Gastrocnemius medialis (tissue), 4 donors: Measurements from ENCODE around the gene SCG5. TPM values are rescaled to one million over a fixed set of nuclear protein-coding genes. Genes with fewer than 3 reads are reported as not detected.

Experiments used
- ATAC-seq, 2 donors: fragments of 150-250 bp; one replicate each; pipeline ENCODE4 v1.9.1; 2016
- DNase-seq, 2 donors: peaks; one replicate each; pipeline ENCODE4 v3.0.0-alpha.2; 2019
- H3K27ac ChIP-seq, 4 donors: fragments of 200-600 bp; sonication (generic); 1 replicate in 1 of 4; 2 replicates in 3 of 4; pipeline ENCODE4 v1.5.1; 2016 to 2018; ENCODE audit warnings: mild to moderate bottlenecking in 2 of 4, moderate library complexity in 1 of 4
- H3K27me3 ChIP-seq, 3 donors: fragments of 200-600 bp; sonication (generic) in 2 of 3; 1 replicate in 1 of 3; 2 replicates in 2 of 3; pipeline versions ENCODE4 v1.5.1 to v1.6.0; 2016 to 2019; ENCODE audit warnings: mild to moderate bottlenecking in 1 of 3, moderate library complexity in 1 of 3
- H3K36me3 ChIP-seq, 2 donors: fragments of 200-600 bp; sonication (generic) in 1 of 2; one replicate each; pipeline ENCODE4 v1.5.1; 2017 to 2018
- H3K4me1 ChIP-seq, 2 donors: fragments of 200-600 bp; sonication (generic) in 1 of 2; one replicate each; pipeline ENCODE4 v1.5.1; 2016 to 2017; ENCODE audit warnings: mild to moderate bottlenecking in 2 of 2
- H3K4me3 ChIP-seq, 4 donors: fragments of 200-600 bp; sonication (generic) in 3 of 4; 1 replicate in 1 of 4; 2 replicates in 3 of 4; pipeline ENCODE4 v1.5.1; 2016 to 2019; ENCODE audit warnings: mild to moderate bottlenecking in 2 of 4
- H3K9me3 ChIP-seq, 3 donors: fragments of 200-600 bp; sonication (generic) in 2 of 3; 1 replicate in 1 of 3; 2 replicates in 2 of 3; pipeline ENCODE4 v1.5.1; 2016 to 2019
- POLR2A ChIP-seq, 2 donors: fragments of 450-650 bp; IDR thresholded peaks; one replicate each; pipeline ENCODE4 v1.6.1; 2017; ENCODE audit warnings: antibody characterized with exemption in 2 of 2, mild to moderate bottlenecking in 2 of 2, moderate library complexity in 2 of 2
- in situ Hi-C, 4 donors: fragments of 200-750 bp; cut with MboI; loops; one replicate each; pipeline versions ENCODE4 v1.15.0 to v1.8.0; 2017; ENCODE audit warnings: low sequenced_read_pairs in 4 of 4
- intact Hi-C: fragments of 100-400 bp; cut with DNase I; formaldehyde crosslinking; loops from one replicate; pipeline ENCODE4 v1.15.1; 2023; ENCODE audit warnings: low total_unique reads
- total RNA-seq, 4 donors: library from RNA; depleted of rRNA; stranded (reverse); fragments of >200 nt; gene quantifications; one replicate each; pipeline versions ENCODE4 v1.1.0 to v1.2.3, GENCODE V29; 2016
- TF ChIP-seq, protein P1 (sequence below), 5 experiments: fragments of 450-650 bp in 3 of 5; fragments of 200-600 bp in 2 of 5; sonication (generic) in 2 of 5; IDR thresholded peaks in 4 of 5; conservative IDR thresholded peaks in 1 of 5; 1 replicate in 4 of 5; 2 replicates in 1 of 5; pipeline ENCODE4 v1.5.1; 2016 to 2019; ENCODE audit warnings: antibody characterized with exemption in 5 of 5, mild to moderate bottlenecking in 3 of 5, moderate library complexity in 3 of 5

The SCG5 gene
- total RNA-seq, 4 donors from 2014 or later = 0.53 TPM; not detected in 3

DNA sequence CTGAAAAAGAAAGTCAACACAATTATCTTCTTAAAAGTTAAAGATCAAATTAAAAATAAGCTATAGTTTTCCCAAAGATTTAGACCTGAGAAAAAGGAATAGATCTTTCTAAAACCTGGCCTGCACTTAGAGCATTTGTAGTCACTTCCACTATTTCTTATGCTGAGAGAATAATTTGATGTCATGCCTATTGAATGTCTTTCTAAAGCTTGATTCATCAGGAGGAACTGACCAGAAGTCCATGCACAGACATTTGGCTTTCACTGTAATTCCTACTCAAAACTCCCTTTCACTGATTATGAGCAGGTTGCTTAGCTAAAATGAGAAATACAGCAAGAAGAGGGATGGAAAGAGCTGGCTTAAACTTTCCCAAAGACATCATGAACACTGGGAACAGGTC, 80.6 kb downstream of the SCG5 start:
- no peaks in the 10 kb centered on the region for H3K9me3 ChIP-seq
- no peak overlapping the region for H3K27ac ChIP-seq
- in situ Hi-C loops = no loop called here
- TF ChIP-seq, protein P1, sequence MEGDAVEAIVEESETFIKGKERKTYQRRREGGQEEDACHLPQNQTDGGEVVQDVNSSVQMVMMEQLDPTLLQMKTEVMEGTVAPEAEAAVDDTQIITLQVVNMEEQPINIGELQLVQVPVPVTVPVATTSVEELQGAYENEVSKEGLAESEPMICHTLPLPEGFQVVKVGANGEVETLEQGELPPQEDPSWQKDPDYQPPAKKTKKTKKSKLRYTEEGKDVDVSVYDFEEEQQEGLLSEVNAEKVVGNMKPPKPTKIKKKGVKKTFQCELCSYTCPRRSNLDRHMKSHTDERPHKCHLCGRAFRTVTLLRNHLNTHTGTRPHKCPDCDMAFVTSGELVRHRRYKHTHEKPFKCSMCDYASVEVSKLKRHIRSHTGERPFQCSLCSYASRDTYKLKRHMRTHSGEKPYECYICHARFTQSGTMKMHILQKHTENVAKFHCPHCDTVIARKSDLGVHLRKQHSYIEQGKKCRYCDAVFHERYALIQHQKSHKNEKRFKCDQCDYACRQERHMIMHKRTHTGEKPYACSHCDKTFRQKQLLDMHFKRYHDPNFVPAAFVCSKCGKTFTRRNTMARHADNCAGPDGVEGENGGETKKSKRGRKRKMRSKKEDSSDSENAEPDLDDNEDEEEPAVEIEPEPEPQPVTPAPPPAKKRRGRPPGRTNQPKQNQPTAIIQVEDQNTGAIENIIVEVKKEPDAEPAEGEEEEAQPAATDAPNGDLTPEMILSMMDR (IDR thresholded peaks at IDR 0.05 in 4 of 5, conservative IDR thresholded peaks at IDR 0.05 in 1 of 5) = no peak
- TF ChIP-seq POLR2A (IDR thresholded peaks at IDR 0.05) = no peak
- H3K36me3 ChIP-seq = no peaks in the 10 kb centered on the region
- H3K4me1 ChIP-seq = no peaks in the 10 kb centered on the region
- intact Hi-C loops = no loop called here
- no peak for DNase-seq
- no peak overlapping the region for H3K4me3 ChIP-seq
- H3K27me3 ChIP-seq = peaks cover 22 to 46% (median 35%) of the 10 kb centered on the region in 3 donors
- ATAC-seq = no peak

GRCh38 chr15:32723171-32723948, 81.8 kb downstream of the SCG5 start:
- no peak for TF ChIP-seq POLR2A (IDR thresholded peaks at IDR 0.05)
- TF ChIP-seq, protein P1 (IDR thresholded peaks at IDR 0.05 in 4 of 5, conservative IDR thresholded peaks at IDR 0.05 in 1 of 5) = no peak
- no peak for DNase-seq
- intact Hi-C loops (no loop called here), in situ Hi-C loops (no loop called here)
- H3K27me3 ChIP-seq = peaks cover 18 to 36% (median 25%) of the 10 kb centered on the region in 3 donors
- no peak overlapping the region for H3K4me3 ChIP-seq
- peaks cover 0 to 3% (median 0%) of the 10 kb centered on the region in 3 donors for H3K9me3 ChIP-seq
- H3K4me1 ChIP-seq = no peaks in the 10 kb centered on the region
- no peaks in the 10 kb centered on the region for H3K36me3 ChIP-seq
- H3K27ac ChIP-seq = no peak overlapping the region
- ATAC-seq = no peak

GRCh38 chr15:32729700-32730395, 88.3 kb downstream of the SCG5 start:
- Histone ChIP-seq H3K36me3 (no peaks in the 10 kb centered on the region), H3K4me1 (no peaks in the 10 kb centered on the region), H3K9me3 (peaks cover 0 to 4% (median 0%) of the 10 kb centered on the region in 3 donors), H3K27ac (no peak overlapping the region), H3K27me3 (no peaks in the 10 kb centered on the region), H3K4me3 (no peak overlapping the region)
- ATAC-seq = no peak
- DNase-seq = no peak
- intact Hi-C loops (no loop called here), in situ Hi-C loops (no loop called here)
- TF ChIP-seq POLR2A (IDR thresholded peaks at IDR 0.05) = no peak
- TF ChIP-seq, protein P1 (IDR thresholded peaks at IDR 0.05 in 4 of 5, conservative IDR thresholded peaks at IDR 0.05 in 1 of 5) = no peak

DNA sequence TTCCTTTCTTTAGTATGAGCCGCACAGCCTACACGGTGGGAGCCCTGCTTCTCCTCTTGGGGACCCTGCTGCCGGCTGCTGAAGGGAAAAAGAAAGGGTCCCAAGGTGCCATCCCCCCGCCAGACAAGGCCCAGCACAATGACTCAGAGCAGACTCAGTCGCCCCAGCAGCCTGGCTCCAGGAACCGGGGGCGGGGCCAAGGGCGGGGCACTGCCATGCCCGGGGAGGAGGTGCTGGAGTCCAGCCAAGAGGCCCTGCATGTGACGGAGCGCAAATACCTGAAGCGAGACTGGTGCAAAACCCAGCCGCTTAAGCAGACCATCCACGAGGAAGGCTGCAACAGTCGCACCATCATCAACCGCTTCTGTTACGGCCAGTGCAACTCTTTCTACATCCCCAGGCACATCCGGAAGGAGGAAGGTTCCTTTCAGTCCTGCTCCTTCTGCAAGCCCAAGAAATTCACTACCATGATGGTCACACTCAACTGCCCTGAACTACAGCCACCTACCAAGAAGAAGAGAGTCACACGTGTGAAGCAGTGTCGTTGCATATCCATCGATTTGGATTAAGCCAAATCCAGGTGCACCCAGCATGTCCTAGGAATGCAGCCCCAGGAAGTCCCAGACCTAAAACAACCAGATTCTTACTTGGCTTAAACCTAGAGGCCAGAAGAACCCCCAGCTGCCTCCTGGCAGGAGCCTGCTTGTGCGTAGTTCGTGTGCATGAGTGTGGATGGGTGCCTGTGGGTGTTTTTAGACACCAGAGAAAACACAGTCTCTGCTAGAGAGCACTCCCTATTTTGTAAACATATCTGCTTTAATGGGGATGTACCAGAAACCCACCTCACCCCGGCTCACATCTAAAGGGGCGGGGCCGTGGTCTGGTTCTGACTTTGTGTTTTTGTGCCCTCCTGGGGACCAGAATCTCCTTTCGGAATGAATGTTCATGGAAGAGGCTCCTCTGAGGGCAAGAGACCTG, 89.5 kb downstream of the SCG5 start:
- H3K9me3 ChIP-seq = peaks cover 0 to 4% (median 0%) of the 10 kb centered on the region in 3 donors
- intact Hi-C loops (no loop called here), in situ Hi-C loops (no loop called here)
- no peaks in the 10 kb centered on the region for H3K36me3 ChIP-seq
- TF ChIP-seq, protein P1 (IDR thresholded peaks at IDR 0.05 in 4 of 5, conservative IDR thresholded peaks at IDR 0.05 in 1 of 5) = no peak
- TF ChIP-seq POLR2A (IDR thresholded peaks at IDR 0.05) = no peak
- ATAC-seq = no peak
- H3K4me1 ChIP-seq = no peaks in the 10 kb centered on the region
- no peak for DNase-seq
- H3K27me3 ChIP-seq = no peaks in the 10 kb centered on the region
- no peak overlapping the region for H3K27ac ChIP-seq
- no peak overlapping the region for H3K4me3 ChIP-seq
